ENCODE results near the gene LRRC49.

GRCh38 chr15:71054286-71054952 is 161.8 kb downstream of the LRRC49 start:
- no peak for TF ChIP-seq EZH2 (IDR thresholded peaks at IDR 0.05; ENCODE audit: low read depth, unreplicated experiment)
- TF ChIP-seq, protein P1, sequence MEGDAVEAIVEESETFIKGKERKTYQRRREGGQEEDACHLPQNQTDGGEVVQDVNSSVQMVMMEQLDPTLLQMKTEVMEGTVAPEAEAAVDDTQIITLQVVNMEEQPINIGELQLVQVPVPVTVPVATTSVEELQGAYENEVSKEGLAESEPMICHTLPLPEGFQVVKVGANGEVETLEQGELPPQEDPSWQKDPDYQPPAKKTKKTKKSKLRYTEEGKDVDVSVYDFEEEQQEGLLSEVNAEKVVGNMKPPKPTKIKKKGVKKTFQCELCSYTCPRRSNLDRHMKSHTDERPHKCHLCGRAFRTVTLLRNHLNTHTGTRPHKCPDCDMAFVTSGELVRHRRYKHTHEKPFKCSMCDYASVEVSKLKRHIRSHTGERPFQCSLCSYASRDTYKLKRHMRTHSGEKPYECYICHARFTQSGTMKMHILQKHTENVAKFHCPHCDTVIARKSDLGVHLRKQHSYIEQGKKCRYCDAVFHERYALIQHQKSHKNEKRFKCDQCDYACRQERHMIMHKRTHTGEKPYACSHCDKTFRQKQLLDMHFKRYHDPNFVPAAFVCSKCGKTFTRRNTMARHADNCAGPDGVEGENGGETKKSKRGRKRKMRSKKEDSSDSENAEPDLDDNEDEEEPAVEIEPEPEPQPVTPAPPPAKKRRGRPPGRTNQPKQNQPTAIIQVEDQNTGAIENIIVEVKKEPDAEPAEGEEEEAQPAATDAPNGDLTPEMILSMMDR (conservative IDR thresholded peaks at IDR 0.05; ENCODE audit: low read depth in 2 of 2): no peak

Data from GM23338 (cell line).